NOMO-1 treated with DMSO at 0.1 percent for 48 hours (cell line): ENCODE data around the gene SIRPB1.
"Not testable (repeated sequence)": the region's sequence is repeated elsewhere in the genome, so short reads cannot be mapped to it uniquely, and the experiment has no call there.

Experiments used
- DNase-seq: peaks from one replicate; lab custom pipeline; 2025; ENCODE audit not compliant: unreplicated experiment; lab: John Stamatoyannopoulos, UW

SIRPB1 gene

DNA sequence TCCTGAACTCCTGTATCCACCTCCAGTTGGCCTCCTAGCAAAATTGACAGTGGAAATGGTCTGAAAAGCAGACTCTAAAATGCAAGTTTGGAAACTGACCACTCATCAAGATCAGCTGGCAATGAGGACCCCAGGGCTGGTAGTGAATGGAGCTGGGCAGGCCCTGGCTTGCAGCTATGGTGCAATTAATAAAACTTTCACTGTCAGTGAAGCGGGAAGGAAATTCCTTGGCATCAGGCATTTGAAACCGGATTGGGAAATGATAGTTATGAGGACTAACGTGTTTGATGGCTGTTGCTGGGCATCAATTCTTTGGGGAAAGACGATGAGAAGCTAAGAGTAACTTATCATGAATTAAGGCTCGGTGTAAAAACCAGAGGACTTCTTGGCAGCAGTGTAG is 19.1 kb downstream of the SIRPB1 start:
- DNase-seq, result no peak

DNA sequence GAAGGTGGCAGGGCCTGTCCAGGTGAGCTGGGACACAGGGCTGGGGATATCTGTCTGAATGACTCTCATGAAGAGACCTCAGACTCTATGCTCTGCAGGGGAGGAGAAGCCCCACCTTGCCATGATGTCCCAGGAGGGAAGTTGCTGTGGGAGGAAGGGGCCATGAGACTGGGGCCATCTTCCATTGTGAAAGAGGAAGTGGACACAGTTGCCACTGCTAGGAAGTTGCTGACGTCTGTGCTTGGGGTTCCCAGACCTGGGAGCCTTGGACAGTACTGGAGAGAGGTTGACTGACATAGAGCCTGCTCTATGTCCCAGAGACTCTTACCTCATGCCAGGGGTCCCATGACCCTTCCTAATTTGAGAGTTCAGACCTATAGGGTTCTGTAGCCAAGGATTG is 24.5 kb downstream of the SIRPB1 start:
- no peak for DNase-seq

DNA sequence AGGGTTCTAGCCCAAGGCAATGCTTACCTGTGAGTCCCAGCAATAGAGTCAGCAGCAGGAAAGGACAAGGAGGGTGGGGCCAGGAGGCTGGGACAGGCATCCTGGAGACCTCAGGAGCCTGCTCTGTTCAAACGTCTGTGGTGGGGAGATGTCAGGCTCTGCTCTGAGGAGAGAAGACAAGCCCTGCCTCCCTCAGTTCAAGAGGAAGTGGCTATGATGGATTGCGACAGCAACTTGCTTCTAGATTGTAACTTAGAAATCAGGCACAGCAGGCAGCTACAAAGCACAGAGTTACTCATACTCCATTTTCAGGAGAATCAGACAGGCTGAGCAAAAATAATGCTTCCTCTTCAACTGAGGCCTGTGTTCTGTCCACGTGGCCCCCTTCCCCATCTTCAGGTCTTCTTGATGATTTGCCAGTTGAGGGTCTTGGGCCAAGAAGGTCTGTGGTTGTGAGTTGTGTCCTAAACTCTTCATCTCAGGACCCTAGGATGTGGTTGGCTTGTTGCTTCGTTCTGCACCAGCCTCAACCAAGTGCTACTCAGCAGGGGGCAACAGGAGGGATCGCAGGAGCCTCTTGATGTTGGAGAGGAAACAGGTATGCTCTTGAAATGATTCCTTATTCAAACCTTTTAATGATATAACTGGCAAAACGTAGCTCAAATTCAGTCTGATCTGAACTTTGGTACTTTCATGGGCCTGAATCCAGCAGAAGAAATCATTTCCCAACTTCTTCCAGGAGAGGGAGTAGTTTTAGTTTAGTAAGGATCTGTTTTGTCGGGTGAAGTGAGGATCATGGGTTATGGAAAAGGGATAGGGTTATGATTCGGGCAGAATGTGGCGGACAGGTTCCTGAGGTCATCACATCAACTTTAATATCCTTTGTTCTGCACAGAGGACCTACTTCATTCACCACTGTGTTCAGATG is 31.0 kb downstream of the SIRPB1 start:
- DNase-seq, result no peak

DNA sequence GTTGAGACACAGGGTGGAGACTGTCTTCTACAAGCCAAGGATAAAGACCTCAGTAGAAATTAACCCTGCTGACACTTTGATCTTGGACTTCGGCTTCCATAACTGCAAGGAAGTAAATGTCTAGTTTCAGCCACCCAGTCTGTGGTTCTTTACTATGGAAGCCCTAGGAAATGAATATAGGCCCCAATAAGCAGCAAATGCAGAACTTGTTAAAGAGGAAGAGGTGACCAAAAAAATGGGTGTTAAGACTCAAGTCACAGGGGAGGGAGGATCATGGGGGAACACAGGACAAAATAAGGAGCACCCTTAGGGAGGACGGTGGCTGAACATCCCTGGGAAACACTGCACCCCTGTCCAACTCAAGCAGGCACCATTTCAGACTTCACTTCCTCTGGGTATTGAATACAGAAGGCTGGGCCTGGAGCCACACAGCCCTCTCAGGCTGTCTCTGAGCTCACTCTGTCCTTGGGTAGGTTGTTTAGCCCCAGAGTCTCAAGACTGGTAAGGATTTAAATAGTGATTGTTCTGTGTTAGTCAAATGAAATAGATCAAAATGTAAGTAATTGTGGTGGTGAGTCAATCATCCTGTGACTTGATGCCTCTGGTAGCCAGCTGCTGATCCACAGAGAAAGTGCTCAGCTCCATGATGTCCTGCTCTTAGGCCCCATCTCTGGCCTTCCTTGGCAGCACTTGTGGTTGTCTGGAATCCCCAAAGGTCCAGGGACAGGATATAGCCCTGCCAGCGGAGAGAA is 31.9 kb downstream of the SIRPB1 start:
- DNase-seq, result no peak

DNA sequence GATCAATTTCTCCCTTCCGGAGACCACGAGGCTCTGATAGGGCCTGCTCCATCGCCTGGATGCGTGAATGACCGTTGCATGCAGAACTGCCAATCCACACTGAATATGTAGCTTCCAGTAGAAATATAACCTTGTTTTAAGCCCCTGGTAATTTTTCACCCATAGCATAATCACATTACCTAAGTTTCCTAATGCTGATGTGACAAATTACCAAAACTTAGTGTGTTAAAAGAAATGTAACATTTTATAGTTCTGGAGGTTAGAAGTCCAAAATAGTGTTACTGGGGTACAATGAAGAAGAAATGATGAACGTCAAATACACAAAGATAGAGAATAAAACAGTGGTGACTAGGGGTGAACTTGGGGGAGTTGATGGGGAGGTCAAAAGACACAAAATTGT is 40.3 kb downstream of the SIRPB1 start:
- no peak for DNase-seq

DNA sequence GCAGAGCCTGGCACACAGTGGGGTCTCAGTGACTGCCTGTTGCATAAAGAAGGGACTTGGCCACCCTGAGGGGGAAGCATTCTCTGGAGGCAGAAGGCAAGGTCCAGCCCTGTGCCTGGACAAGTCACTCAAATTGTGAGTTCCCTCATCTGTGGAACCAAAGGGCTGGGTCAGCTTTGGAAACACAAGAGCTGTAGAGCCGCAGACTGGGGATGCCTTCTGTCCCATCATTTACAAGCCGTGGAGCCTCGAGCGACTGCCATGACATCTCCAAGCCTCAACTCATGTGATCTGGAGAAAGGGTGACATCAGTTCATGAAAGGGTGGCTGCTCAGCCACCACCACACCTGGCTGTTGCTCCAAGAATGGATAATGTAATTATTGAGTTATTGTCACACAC is 41.9 kb downstream of the SIRPB1 start:
- no peak for DNase-seq

DNA sequence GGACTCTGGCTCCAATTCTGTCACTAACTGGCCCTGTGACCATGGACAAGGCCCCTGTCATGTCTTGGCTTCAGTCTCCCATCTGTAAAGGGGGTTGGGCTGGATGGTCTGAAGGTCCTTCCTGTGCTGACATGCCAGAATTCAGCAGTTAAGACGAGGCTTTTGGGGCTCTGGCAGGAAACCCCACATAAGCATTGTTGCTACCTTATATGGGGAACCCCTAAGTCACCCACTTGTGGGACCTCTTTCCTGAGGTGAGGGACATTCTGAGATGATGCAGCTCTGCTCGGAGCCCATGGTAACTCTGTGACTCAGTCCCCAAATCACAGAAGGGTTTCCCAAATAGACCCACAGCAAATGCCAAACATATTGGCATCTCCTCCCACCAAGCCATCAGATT is 42.5 kb downstream of the SIRPB1 start:
- DNase-seq, result not testable (repeated sequence)

DNA sequence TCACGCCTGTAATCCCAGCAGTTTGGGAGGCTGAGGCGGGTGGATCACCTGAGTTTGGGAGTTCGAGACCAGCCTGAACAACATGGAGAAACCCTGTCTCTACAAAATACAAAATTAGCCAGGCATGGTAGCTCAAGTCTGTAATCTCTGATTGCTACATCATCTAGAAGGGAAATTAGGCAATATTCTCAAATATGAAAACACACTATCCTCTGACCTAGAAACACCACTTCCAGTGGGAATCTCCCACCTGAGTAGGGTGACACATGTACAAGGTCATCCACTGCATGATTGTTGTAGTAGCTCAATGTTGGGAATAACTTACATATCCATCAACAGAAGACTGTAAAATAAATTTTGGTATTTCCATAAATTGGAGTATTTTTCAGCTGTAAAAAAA is 43.2 kb downstream of the SIRPB1 start:
- DNase-seq, result no peak

DNA sequence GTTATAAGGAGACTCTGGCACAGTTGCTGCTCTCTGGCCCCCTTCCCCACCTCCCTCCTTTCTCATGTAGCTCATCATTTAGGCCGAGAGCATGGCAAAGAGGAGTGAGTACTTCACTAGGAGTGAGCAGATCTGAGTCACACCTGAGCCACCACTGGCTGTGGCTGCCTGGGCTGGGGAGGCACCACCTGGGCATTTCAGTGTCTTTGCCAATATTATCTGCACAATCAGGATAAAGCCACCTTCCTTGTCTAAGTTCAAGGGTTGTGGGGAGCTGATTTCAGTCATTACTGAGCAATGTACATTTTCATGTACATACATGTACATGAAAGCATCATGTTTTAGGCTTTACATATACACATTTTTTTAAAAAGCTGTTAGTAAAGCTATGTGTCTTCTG is 43.8 kb downstream of the SIRPB1 start:
- not testable (repeated sequence) for DNase-seq

DNA sequence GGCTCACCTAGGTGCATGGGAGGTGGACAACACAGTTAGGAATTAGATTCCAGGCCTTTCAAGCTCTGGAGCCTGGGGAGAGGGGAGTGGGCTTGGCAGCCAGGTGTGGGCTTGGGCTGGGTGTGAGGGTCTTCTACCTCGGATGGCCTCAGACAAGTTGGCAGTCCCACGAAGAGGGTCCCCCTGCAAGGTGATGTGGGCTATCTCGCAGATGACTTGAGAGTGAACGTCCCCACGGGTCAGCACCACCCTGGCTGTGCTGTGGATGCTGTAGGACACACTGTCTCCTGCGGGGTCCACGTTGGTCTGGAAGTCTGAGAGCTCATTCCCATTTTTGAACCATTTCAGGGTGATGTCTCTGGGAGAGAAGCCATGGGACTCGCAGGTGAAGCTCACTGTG is 48.2 kb downstream of the SIRPB1 start:
- not testable (repeated sequence) for DNase-seq
